SK-N-SH treated with all-trans-retinoic acid at 6 μM for 48 hours (cell line): ENCODE results near the gene IGFL2.

Source experiments
- BACH2 ChIP-seq: fragments of 250-450 bp; sonication (Bioruptor Pico); IDR thresholded peaks from 2 replicates; pipeline ENCODE4 v1.9.0; 2021; ENCODE audit warnings: mild to moderate bottlenecking, borderline replicate concordance
- CSRNP3 ChIP-seq: fragments of 250-450 bp; sonication (Bioruptor Pico); IDR thresholded peaks from 2 replicates; pipeline ENCODE4 v1.5.1; 2021; ENCODE audit warnings: mild to moderate bottlenecking, moderate library complexity
- OSR1 ChIP-seq: fragments of 250-450 bp; sonication (Bioruptor Pico); IDR thresholded peaks from 2 replicates; pipeline ENCODE4 v1.8.0; 2022; ENCODE audit warnings: moderate library complexity, mild to moderate bottlenecking, inconsistent platforms
- POU6F1 ChIP-seq: fragments of 250-450 bp; sonication (Bioruptor Pico); IDR thresholded peaks from 2 replicates; pipeline ENCODE4 v1.8.0; 2021; ENCODE audit warnings: low read depth, mild to moderate bottlenecking, moderate library complexity, borderline replicate concordance
- RARB ChIP-seq: fragments of 250-450 bp; sonication (Bioruptor Pico); IDR thresholded peaks from 2 replicates; pipeline ENCODE4 v1.8.0; 2021; ENCODE audit warnings: mild to moderate bottlenecking, moderate library complexity
- ZFP3 ChIP-seq: fragments of 250-450 bp; sonication (Bioruptor Pico); IDR thresholded peaks from 2 replicates; pipeline ENCODE4 v1.5.0; 2020; ENCODE audit warnings: mild to moderate bottlenecking, moderate library complexity
- ZFP30 ChIP-seq: fragments of 450-650 bp; formaldehyde crosslinking; IDR thresholded peaks from 2 replicates; pipeline ENCODE4 v1.5.0; 2022; ENCODE audit warnings: mild to moderate bottlenecking, moderate library complexity
- ZNF8 ChIP-seq: fragments of 450-650 bp; formaldehyde crosslinking; IDR thresholded peaks from 2 replicates; pipeline ENCODE4 v1.5.0; 2020; ENCODE audit warnings: mild to moderate bottlenecking, moderate library complexity

GRCh38 chr19:46142294-46142693 is 5.7 kb upstream of the IGFL2 start:
- TF ChIP-seq RARB (CRISPR knock-in tag) (no peak), POU6F1 (CRISPR knock-in tag) (no peak), ZFP30 (CRISPR knock-in tag) (no peak), OSR1 (CRISPR knock-in tag) (no peak), ZFP3 (CRISPR knock-in tag) (no peak), BACH2 (CRISPR knock-in tag) (no peak), CSRNP3 (CRISPR knock-in tag) (no peak), ZNF8 (CRISPR knock-in tag) (no peak)
